GM19463 (cell line): ENCODE measurements around the gene FER.
"Not testable (repeated sequence)": the region's sequence is repeated elsewhere in the genome, so short reads cannot be mapped to it uniquely, and the experiment has no call there.

Experiments
- ATAC-seq: cut with Tn5 transposase; IDR thresholded peaks from one replicate; pipeline ENCODE4 v1.9.1; 2021; ENCODE audit warnings: mild to moderate bottlenecking, moderate library complexity; ENCODE audit not compliant: unreplicated experiment

Gene FER

GRCh38 chr5:109028608-109029299 is 281.1 kb downstream of the FER start:
- peak; percentile 56 for ATAC-seq

DNA sequence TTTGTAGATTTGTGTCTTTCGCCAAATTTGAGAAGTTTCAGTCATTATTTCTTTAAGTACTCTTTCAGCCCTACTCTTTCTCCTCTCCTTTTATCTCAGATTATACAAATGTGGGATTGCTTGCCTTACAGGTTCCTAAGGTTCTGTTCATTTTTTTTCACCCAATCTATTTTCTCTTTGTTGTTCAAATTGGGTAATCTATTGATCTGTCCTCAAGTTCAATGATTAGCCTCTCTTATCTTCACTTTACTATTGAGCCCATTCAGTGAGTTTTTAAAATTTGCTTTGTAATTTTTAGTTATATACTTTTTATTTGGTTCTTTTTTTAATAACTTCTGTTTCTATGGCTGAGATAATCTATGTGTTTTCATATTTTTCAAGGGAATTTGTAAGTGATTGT is 282.1 kb downstream of the FER start:
- ATAC-seq: no peak

- no peak for ATAC-seq
Observed at GRCh38 chr5:109030360-109031143, 282.9 kb downstream of the FER start.

- peak; percentile 65 for ATAC-seq
Observed at GRCh38 chr5:109034306-109034705, 286.6 kb downstream of the FER start.

- no peak for ATAC-seq
Observed at GRCh38 chr5:109035436-109035835, 287.7 kb downstream of the FER start.

- ATAC-seq: no peak
Observed at GRCh38 chr5:109038209-109038840, 290.6 kb downstream of the FER start.

DNA sequence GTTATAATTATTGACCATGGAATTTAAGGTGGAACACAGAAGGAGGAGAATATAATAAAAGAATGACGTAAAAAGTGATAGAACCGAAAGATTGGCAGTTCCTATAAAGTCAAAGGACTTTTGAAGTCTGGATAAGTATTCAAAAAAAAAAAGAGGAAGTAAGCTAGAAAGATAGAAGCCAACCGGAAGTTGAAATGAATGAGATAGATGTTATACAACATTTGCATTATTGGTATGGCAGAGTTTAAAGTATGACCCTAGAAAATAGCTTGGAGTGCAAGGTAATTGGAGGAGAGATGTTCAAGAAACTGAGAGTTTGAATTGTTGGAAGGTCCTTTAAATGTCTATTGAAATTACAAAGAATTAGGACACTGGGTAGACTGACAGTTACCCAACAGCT is 293.6 kb downstream of the FER start:
- ATAC-seq: no peak

GRCh38 chr5:109045710-109046109 is 298.0 kb downstream of the FER start:
- ATAC-seq: no peak

DNA sequence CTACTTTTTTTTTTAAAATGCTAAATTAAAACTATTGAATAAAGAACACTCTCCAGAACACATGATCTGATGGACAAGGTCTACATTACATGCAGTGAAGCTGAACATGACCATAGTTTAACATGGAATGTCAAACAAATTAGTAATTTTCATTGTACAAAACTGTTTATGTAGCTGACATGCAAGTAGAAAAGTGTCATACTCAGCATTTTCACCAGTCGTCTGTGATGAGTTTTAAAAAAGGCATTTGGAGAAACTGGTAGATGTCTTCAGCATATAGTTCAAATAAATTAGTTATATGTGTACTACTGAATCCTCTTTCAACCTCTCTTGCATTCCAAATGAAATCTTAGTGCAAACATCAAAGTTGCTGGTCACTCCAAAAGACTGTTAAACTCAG is 301.9 kb downstream of the FER start:
- no peak for ATAC-seq

DNA sequence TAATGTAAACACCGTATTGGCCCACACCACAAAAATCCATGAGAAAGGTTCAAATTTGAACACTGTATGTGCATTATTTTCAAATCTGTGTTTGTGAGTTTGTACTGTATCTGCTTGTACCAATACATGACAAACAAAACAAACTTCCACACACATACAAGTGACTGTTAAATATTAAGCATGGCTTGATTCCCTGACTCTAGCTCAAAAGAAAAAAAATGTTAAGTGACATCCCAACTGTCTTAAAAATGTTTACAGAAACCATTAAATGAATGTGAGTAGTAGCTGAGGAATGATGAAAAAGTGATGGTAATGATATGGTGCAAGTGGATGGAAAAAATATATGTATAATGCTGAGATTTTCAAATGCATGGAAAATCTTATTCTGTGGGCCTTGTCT is 302.6 kb downstream of the FER start:
- ATAC-seq: not testable (repeated sequence)

DNA sequence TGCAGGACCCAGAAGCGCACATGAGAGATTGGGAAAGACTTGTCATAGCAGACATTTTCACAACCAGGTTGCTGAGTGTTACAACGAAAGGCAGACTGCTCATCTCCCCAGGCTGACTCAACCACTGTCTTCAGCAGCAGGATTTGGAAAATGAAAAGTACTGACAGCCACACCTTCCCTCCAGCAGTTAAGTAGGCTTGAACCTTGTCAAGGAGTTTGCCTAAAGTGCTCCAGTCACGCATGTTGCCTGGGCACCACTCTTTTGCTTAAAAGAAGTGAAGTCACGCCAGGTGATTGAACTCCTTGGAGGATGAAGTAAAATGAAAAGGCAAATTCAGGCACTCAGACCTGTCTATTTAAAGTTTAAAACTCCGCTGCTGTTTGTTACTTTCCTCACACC is 304.5 kb downstream of the FER start:
- ATAC-seq: not testable (repeated sequence)

- ATAC-seq: peak; percentile 86
Observed at GRCh38 chr5:109053995-109054417, 306.3 kb downstream of the FER start.

- ATAC-seq: no peak
Observed at GRCh38 chr5:109060378-109061025, 312.8 kb downstream of the FER start.

DNA sequence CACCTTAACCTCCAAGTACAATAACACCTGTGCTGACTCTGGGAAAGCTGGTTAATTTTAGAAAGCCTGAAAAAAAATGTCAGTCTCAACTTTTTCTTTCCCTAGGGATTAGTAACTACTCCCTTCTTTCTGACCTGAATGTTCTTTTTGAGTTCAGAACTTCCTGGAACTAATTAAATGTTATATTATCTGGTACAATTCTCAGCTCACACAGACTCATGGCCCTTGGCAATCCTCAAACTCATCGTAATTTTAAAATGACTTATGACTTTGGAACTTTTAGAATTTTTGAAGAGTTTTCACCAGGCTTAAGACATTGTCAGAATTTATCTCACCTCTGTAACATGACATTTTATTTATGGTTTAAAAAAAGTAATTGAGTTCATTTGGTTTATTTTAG is 315.0 kb downstream of the FER start:
- no peak for ATAC-seq

DNA sequence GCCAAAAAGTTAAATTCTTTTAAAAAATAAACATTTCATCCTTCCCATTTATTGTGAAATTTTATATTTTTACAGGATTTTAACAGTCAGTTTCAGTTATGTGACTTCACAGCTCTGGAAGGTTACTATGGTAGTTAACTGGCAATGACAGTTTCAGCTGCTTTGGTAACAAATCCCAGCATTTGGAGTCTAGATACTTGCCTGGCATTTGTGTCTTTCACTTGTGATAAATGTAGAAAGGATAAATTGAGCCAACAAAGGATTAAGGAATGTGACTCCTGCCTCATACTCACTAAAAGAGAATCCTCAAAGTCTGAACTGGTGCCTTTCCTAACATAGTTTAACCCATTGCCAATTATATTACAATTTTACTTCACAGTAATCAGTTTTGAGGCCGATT is 315.5 kb downstream of the FER start:
- ATAC-seq: no peak

DNA sequence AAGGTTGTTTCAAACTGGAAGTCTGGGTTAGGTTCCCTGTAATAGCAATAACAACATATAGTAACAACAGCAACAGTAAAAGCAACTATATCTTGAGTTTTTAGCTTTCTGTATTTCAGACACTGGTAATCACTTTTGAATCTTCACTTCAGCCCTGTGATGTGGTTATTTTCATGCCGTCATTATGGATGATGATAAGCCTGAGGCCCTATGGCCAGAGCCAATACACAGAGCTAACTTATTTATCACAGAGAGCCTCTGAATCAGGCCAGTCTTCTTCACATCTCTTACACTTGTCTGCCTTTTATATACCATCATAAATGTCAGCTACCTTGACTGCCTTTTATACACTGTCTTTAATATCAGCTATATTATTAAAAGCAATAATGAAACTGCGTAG is 329.0 kb downstream of the FER start:
- ATAC-seq: no peak

DNA sequence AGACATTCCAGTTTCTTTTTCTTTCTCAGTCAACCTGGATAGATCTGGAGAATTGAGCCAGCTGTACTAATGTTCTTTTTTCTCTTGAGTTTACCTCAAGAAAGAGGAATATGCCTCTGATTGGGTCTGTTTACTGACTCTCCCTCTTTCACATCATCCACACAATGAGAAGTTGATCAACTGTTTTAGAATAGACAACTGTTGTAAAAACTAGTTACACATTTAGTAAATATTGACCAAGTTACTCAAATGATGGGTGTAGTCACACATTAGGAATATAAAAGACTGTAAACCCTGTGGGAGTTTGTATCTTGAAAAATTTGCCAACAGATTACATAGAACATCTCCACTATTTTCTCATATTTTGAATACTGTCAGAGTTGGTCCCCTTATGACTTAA is 330.8 kb downstream of the FER start:
- no peak for ATAC-seq

DNA sequence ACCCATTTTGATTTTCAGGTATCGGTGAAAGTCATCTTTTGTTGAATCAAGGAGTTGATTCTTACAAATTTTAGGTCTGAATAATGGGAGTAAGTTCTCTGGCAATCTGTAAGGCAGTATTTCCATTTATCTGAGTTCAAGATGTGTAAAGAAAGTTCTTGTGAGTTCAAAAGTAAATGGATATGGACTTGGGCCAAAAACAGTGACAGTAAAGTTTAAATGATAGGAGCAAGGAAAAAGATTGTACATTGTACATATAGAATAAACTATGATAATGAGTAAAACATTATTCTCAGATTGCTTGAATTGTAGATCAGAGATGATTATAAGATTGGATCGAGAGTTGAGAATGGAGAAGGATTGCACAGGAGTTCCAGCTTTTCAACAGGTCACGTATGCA is 332.8 kb downstream of the FER start:
- no peak for ATAC-seq

DNA sequence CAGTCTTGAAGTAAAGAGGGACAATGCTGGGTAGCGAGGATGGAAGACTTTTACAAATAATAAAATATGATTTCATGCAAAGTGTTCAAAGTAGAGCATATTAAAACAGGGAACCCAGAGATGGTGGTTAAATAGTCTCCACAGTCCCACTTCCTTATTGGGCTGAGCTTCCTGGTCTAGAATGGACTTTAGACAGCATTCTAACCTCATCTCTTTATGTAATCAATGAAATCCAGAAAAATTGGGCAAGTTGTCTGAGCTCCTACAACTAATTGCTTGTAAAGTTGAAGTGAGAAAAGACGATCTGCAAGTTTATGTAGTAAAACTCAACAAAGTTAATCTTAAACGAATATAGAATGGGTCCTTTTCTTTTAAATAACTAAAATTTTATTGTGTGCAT is 333.2 kb downstream of the FER start:
- no peak for ATAC-seq

GRCh38 chr5:109083937-109084336 is 336.2 kb downstream of the FER start:
- ATAC-seq: no peak

DNA sequence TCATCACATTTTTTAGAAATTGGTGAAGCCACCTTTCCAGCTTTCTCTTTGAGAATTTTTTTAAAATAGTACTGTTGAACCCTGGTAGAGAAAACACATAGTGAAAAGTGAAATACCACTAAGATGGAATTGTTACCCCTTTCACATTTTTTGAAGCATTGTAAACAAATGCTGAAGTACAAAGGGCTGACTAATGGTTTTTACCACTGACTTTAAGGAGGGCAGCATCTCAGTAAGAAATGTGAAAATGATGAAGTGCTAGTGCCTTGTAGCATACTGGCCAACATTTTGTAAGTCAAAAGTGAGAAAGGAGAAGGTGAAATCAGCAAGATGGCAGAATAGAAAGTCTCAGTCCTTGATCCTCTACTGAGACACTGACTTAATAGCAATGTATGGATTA is 341.5 kb downstream of the FER start:
- ATAC-seq: no peak

- no peak for ATAC-seq
Observed at GRCh38 chr5:109099081-109099480, 351.4 kb downstream of the FER start.
